Central memory CD8-positive, alpha-beta T cell (primary cell): Measurements from ENCODE around the gene IRF6.
"Not testable (repeated sequence)": the region's sequence is repeated elsewhere in the genome, so short reads cannot be mapped to it uniquely, and the experiment has no call there.

Experiments
- ATAC-seq: fragments of 150-1000 bp; cut with Tn5 transposase; replicated peaks from 2 replicates; pipeline ENCODE4 v1.10.0; 2022; ENCODE audit warnings: mild to moderate bottlenecking, moderate FRiP score, moderate number of reproducible peaks; ENCODE audit not compliant: poor library complexity, severe bottlenecking; ENCODE audit errors: extremely low read depth
- DNase-seq, 2 donors: peaks; one replicate each; pipeline ENCODE4 v3.0.0; 2021; ENCODE audit warnings: low spot score in 2 of 2
- H3K27ac Mint-ChIP-seq: one replicate; pipeline ENCODE4 v1.8.0; 2022; ENCODE audit warnings: low read depth, mild to moderate bottlenecking, moderate library complexity, mixed read lengths
- H3K27me3 Mint-ChIP-seq: one replicate; pipeline ENCODE4 v1.8.0; 2022; ENCODE audit warnings: mixed read lengths
- H3K36me3 Mint-ChIP-seq: one replicate; pipeline ENCODE4 v1.8.0; 2022; ENCODE audit warnings: mild to moderate bottlenecking, moderate library complexity, mixed read lengths; ENCODE audit not compliant: insufficient read depth
- H3K4me1 Mint-ChIP-seq: one replicate; pipeline ENCODE4 v1.8.0; 2022; ENCODE audit warnings: mixed read lengths
- H3K4me3 Mint-ChIP-seq: one replicate; pipeline ENCODE4 v1.8.0; 2022; ENCODE audit warnings: mild to moderate bottlenecking, moderate library complexity, mixed read lengths
- H3K9me3 Mint-ChIP-seq: one replicate; pipeline ENCODE4 v1.8.0; 2022; ENCODE audit warnings: mixed read lengths

The IRF6 gene

GRCh38 chr1:209797978-209798639, 7.8 kb downstream of the IRF6 start:
- no peaks in the 10 kb centered on the region for H3K36me3 Mint-ChIP-seq
- no peak overlapping the region for H3K4me3 Mint-ChIP-seq
- H3K27me3 Mint-ChIP-seq, result peaks cover 31% of the 10 kb centered on the region
- DNase-seq, result no peak
- H3K27ac Mint-ChIP-seq, result no peak overlapping the region
- no peaks in the 10 kb centered on the region for H3K9me3 Mint-ChIP-seq
- H3K4me1 Mint-ChIP-seq, result no peaks in the 10 kb centered on the region
- no peak for ATAC-seq

- H3K27ac Mint-ChIP-seq, H3K4me1 Mint-ChIP-seq, H3K36me3 Mint-ChIP-seq, H3K4me3 Mint-ChIP-seq, DNase-seq, ATAC-seq, H3K9me3 Mint-ChIP-seq: not testable (repeated sequence)
- H3K27me3 Mint-ChIP-seq, result peaks cover 65% of the 10 kb centered on the region
These were observed 12.2 kb downstream of the IRF6 start for GRCh38 chr1:209793711-209794110.

- Mint-ChIP-seq H3K4me3 (no peak overlapping the region), H3K9me3 (no peaks in the 10 kb centered on the region), H3K27me3 (peaks cover 77% of the 10 kb centered on the region), H3K4me1 (no peaks in the 10 kb centered on the region), H3K36me3 (no peaks in the 10 kb centered on the region), H3K27ac (no peak overlapping the region)
- no peak for DNase-seq
- no peak for ATAC-seq
These were observed 14.0 kb downstream of the IRF6 start for GRCh38 chr1:209791920-209792319.

- ATAC-seq (no peak), DNase-seq (no peak)
- no peaks in the 10 kb centered on the region for H3K36me3 Mint-ChIP-seq
- no peak overlapping the region for H3K4me3 Mint-ChIP-seq
- no peak overlapping the region for H3K27ac Mint-ChIP-seq
- no peaks in the 10 kb centered on the region for H3K4me1 Mint-ChIP-seq
- peaks cover 70% of the 10 kb centered on the region for H3K27me3 Mint-ChIP-seq
- H3K9me3 Mint-ChIP-seq, result no peaks in the 10 kb centered on the region
These were observed 15.4 kb downstream of the IRF6 start for GRCh38 chr1:209790286-209791193.

- peaks cover 8% of the 10 kb centered on the region for H3K4me1 Mint-ChIP-seq
- H3K27me3 Mint-ChIP-seq, result peaks cover 58% of the 10 kb centered on the region
- no peak overlapping the region for H3K27ac Mint-ChIP-seq
- H3K36me3 Mint-ChIP-seq, result peaks cover 7% of the 10 kb centered on the region
- no peak for DNase-seq
- H3K9me3 Mint-ChIP-seq, result no peaks in the 10 kb centered on the region
- ATAC-seq, result no peak
- H3K4me3 Mint-ChIP-seq, result no peak overlapping the region
These were observed 16.7 kb downstream of the IRF6 start for GRCh38 chr1:209789245-209789644.

GRCh38 chr1:209787551-209787950, 18.4 kb downstream of the IRF6 start:
- H3K4me3 Mint-ChIP-seq, result no peak overlapping the region
- peaks cover 11% of the 10 kb centered on the region for H3K36me3 Mint-ChIP-seq
- ATAC-seq, result no peak
- no peak overlapping the region for H3K27ac Mint-ChIP-seq
- H3K9me3 Mint-ChIP-seq, result no peaks in the 10 kb centered on the region
- DNase-seq, result no peak
- peaks cover 41% of the 10 kb centered on the region for H3K27me3 Mint-ChIP-seq
- peaks cover 18% of the 10 kb centered on the region for H3K4me1 Mint-ChIP-seq

- Mint-ChIP-seq H3K27me3 (peaks cover 27% of the 10 kb centered on the region), H3K4me3 (no peak overlapping the region), H3K36me3 (peaks cover 16% of the 10 kb centered on the region), H3K9me3 (no peaks in the 10 kb centered on the region), H3K27ac (no peak overlapping the region), H3K4me1 (peaks cover 18% of the 10 kb centered on the region)
- no peak for ATAC-seq
- DNase-seq, result no peak
These were observed 19.8 kb downstream of the IRF6 start for GRCh38 chr1:209786146-209786545.

GRCh38 chr1:209785592-209785991, 20.4 kb downstream of the IRF6 start:
- peaks cover 18% of the 10 kb centered on the region for H3K4me1 Mint-ChIP-seq
- H3K27ac Mint-ChIP-seq, result peak overlapping the region; percentile 98
- DNase-seq (no peak), ATAC-seq (no peak)
- H3K4me3 Mint-ChIP-seq, result no peak overlapping the region
- peaks cover 21% of the 10 kb centered on the region for H3K27me3 Mint-ChIP-seq
- H3K9me3 Mint-ChIP-seq, result no peaks in the 10 kb centered on the region
- peaks cover 16% of the 10 kb centered on the region for H3K36me3 Mint-ChIP-seq

- Mint-ChIP-seq H3K27me3 (peaks cover 12% of the 10 kb centered on the region), H3K4me1 (peaks cover 18% of the 10 kb centered on the region), H3K9me3 (no peaks in the 10 kb centered on the region), H3K27ac (peak within 1 kb of the TSS; percentile 98), H3K4me3 (peak within 1 kb of the TSS; percentile 86), H3K36me3 (peaks cover 25% of the 10 kb centered on the region)
- DNase-seq (peak; percentile 99), ATAC-seq (peak; percentile 99)
These were observed 21.4 kb downstream of the IRF6 start, which contains the start of gene C1orf74 for GRCh38 chr1:209784265-209785169. TSS of gene C1orf74 (minus strand) at chr1:209784559. CDS start at chr1:209783634, 925 bp downstream.

- H3K4me1 Mint-ChIP-seq, result peaks cover 18% of the 10 kb centered on the region
- DNase-seq (no peak), ATAC-seq (no peak)
- no peaks in the 10 kb centered on the region for H3K9me3 Mint-ChIP-seq
- H3K36me3 Mint-ChIP-seq, result peaks cover 36% of the 10 kb centered on the region
- H3K27me3 Mint-ChIP-seq, result peaks cover 12% of the 10 kb centered on the region
- H3K27ac Mint-ChIP-seq, result peak overlapping the region; percentile 98
- H3K4me3 Mint-ChIP-seq, result peak overlapping the region; percentile 86
These were observed 22.6 kb downstream of the IRF6 start for GRCh38 chr1:209783386-209783785.

GRCh38 chr1:209780268-209780667, 25.7 kb downstream of the IRF6 start:
- Mint-ChIP-seq H3K9me3 (no peaks in the 10 kb centered on the region), H3K4me1 (peaks cover 25% of the 10 kb centered on the region)

GRCh38 chr1:209778102-209778501, 27.8 kb downstream of the IRF6 start:
- Mint-ChIP-seq H3K4me1 (peaks cover 7% of the 10 kb centered on the region), H3K9me3 (no peaks in the 10 kb centered on the region), H3K4me3 (no peak overlapping the region), H3K27me3 (no peaks in the 10 kb centered on the region), H3K27ac (no peak overlapping the region), H3K36me3 (peaks cover 72% of the 10 kb centered on the region)
- DNase-seq, result no peak
- no peak for ATAC-seq

More at GRCh38 chr1:209780268-209780667, 25.7 kb downstream of the IRF6 start:
- ATAC-seq, result no peak
- DNase-seq, result no peak
- H3K4me3 Mint-ChIP-seq, result no peak overlapping the region
- H3K27me3 Mint-ChIP-seq, result no peaks in the 10 kb centered on the region
- no peak overlapping the region for H3K27ac Mint-ChIP-seq
- H3K36me3 Mint-ChIP-seq, result peaks cover 66% of the 10 kb centered on the region
